Muscle layer of duodenum (tissue), 2 donors: ENCODE results near the gene EPHB2.
"Not testable (repeated sequence)": the region's sequence is repeated elsewhere in the genome, so short reads cannot be mapped to it uniquely, and the experiment has no call there.

Source experiments
- H3K27ac ChIP-seq: one replicate; pipeline ENCODE4 v1.7.0; 2013; ENCODE audit warnings: mild to moderate bottlenecking, low read length
- H3K27me3 ChIP-seq: one replicate; pipeline ENCODE4 v1.7.0; 2013; ENCODE audit warnings: low read depth, mild to moderate bottlenecking, control low read depth, low read length
- H3K36me3 ChIP-seq, 2 donors: one replicate each; pipeline ENCODE4 v1.7.0; 2013; ENCODE audit warnings: low read length in 2 of 2, control low read depth in 1 of 2, mild to moderate bottlenecking in 1 of 2; ENCODE audit not compliant: insufficient read depth in 2 of 2, control insufficient read depth in 1 of 2
- H3K4me1 ChIP-seq, 2 donors: one replicate each; pipeline ENCODE4 v1.7.0; 2013; ENCODE audit warnings: low read length in 2 of 2, mild to moderate bottlenecking in 2 of 2, control low read depth in 1 of 2, moderate library complexity in 1 of 2; ENCODE audit not compliant: insufficient read depth in 2 of 2, control insufficient read depth in 1 of 2
- H3K4me3 ChIP-seq, 2 donors: one replicate each; pipeline ENCODE4 v1.7.0; 2013; ENCODE audit warnings: low read length in 2 of 2, low read depth in 1 of 2, mild to moderate bottlenecking in 1 of 2
- H3K9me3 ChIP-seq, 2 donors: one replicate each; pipeline ENCODE4 v1.7.0; 2013; ENCODE audit warnings: low read length in 2 of 2, control low read depth in 1 of 2, mild to moderate bottlenecking in 1 of 2; ENCODE audit not compliant: control insufficient read depth in 1 of 2
- donor health status: healthy.

EPHB2 gene

GRCh38 chr1:22691031-22691753, 19.4 kb upstream of the EPHB2 start:
- Histone ChIP-seq H3K36me3 (no peaks in the 10 kb centered on the region), H3K9me3 (no peaks in the 10 kb centered on the region), H3K4me3 (no peak overlapping the region), H3K4me1 (no peaks in the 10 kb centered on the region), H3K27ac (no peak overlapping the region), H3K27me3 (no peaks in the 10 kb centered on the region)

- no peaks in the 10 kb centered on the region for H3K36me3 ChIP-seq
Measured at GRCh38 chr1:22694172-22694571, 16.5 kb upstream of the EPHB2 start.

GRCh38 chr1:22696610-22697009, 14.0 kb upstream of the EPHB2 start:
- no peaks in the 10 kb centered on the region for H3K9me3 ChIP-seq
- no peaks in the 10 kb centered on the region for H3K4me1 ChIP-seq
- no peaks in the 10 kb centered on the region for H3K27me3 ChIP-seq
- no peak overlapping the region for H3K4me3 ChIP-seq
- no peak overlapping the region for H3K27ac ChIP-seq
- H3K36me3 ChIP-seq, result no peaks in the 10 kb centered on the region

More at GRCh38 chr1:22694172-22694571, 16.5 kb upstream of the EPHB2 start:
- H3K27ac ChIP-seq, result no peak overlapping the region
- no peaks in the 10 kb centered on the region for H3K27me3 ChIP-seq
- no peaks in the 10 kb centered on the region for H3K4me1 ChIP-seq
- H3K9me3 ChIP-seq, result no peaks in the 10 kb centered on the region
- H3K4me3 ChIP-seq, result no peak overlapping the region

- no peaks in the 10 kb centered on the region for H3K4me1 ChIP-seq
- no peak overlapping the region for H3K4me3 ChIP-seq
- no peak overlapping the region for H3K27ac ChIP-seq
- H3K27me3 ChIP-seq, result no peaks in the 10 kb centered on the region
- H3K9me3 ChIP-seq, result no peaks in the 10 kb centered on the region
- no peaks in the 10 kb centered on the region for H3K36me3 ChIP-seq
Measured at GRCh38 chr1:22697980-22698379, 12.7 kb upstream of the EPHB2 start.

- Histone ChIP-seq H3K4me3 (no peak overlapping the region), H3K4me1 (no peaks in the 10 kb centered on the region), H3K36me3 (no peaks in the 10 kb centered on the region), H3K27me3 (no peaks in the 10 kb centered on the region), H3K27ac (no peak overlapping the region), H3K9me3 (no peaks in the 10 kb centered on the region)
Measured at GRCh38 chr1:22699681-22700520, 10.7 kb upstream of the EPHB2 start.

- H3K4me1 ChIP-seq, result no peaks in the 10 kb centered on the region
- no peak overlapping the region for H3K4me3 ChIP-seq
- no peaks in the 10 kb centered on the region for H3K9me3 ChIP-seq
- peak overlapping the region; percentile 3 for H3K27ac ChIP-seq
- H3K27me3 ChIP-seq, result no peaks in the 10 kb centered on the region
- H3K36me3 ChIP-seq, result no peaks in the 10 kb centered on the region
Measured at GRCh38 chr1:22702296-22703085, 8.1 kb upstream of the EPHB2 start.

- H3K4me1 ChIP-seq, result peaks cover 0 to 4% of the 10 kb centered on the region in 2 donors
- H3K27me3 ChIP-seq, result no peaks in the 10 kb centered on the region
- H3K27ac ChIP-seq, result no peak overlapping the region
- no peaks in the 10 kb centered on the region for H3K36me3 ChIP-seq
- H3K9me3 ChIP-seq, result no peaks in the 10 kb centered on the region
- H3K4me3 ChIP-seq, result no peak overlapping the region
Measured at GRCh38 chr1:22704440-22705067, 6.1 kb upstream of the EPHB2 start.

- no peaks in the 10 kb centered on the region for H3K27me3 ChIP-seq
Measured at GRCh38 chr1:22705586-22705985, 5.1 kb upstream of the EPHB2 start.

GRCh38 chr1:22706100-22706499, 4.5 kb upstream of the EPHB2 start:
- H3K9me3 ChIP-seq, H3K4me3 ChIP-seq, H3K27ac ChIP-seq, H3K27me3 ChIP-seq, H3K36me3 ChIP-seq: not testable (repeated sequence)
- peaks cover 0 to 11% of the 10 kb centered on the region in 2 donors for H3K4me1 ChIP-seq

More at GRCh38 chr1:22705586-22705985, 5.1 kb upstream of the EPHB2 start:
- Histone ChIP-seq H3K9me3 (no peaks in the 10 kb centered on the region), H3K36me3 (no peaks in the 10 kb centered on the region), H3K27ac (no peak overlapping the region), H3K4me3 (no peak overlapping the region), H3K4me1 (peaks cover 0 to 11% of the 10 kb centered on the region in 2 donors)

GRCh38 chr1:22708777-22709176, 1.9 kb upstream of the EPHB2 start:
- H3K4me1 ChIP-seq, result peaks cover 0 to 22% of the 10 kb centered on the region in 2 donors
- H3K4me3 ChIP-seq, result no peak overlapping the region
- H3K36me3 ChIP-seq, result no peaks in the 10 kb centered on the region
- H3K27me3 ChIP-seq, result peaks cover 7% of the 10 kb centered on the region
- H3K9me3 ChIP-seq, result no peaks in the 10 kb centered on the region
- no peak overlapping the region for H3K27ac ChIP-seq

GRCh38 chr1:22709227-22709626, 1.4 kb upstream of the EPHB2 start:
- no peak overlapping the region for H3K4me3 ChIP-seq
- H3K27me3 ChIP-seq, result peaks cover 7% of the 10 kb centered on the region
- no peak overlapping the region for H3K27ac ChIP-seq
- no peaks in the 10 kb centered on the region for H3K9me3 ChIP-seq
- no peaks in the 10 kb centered on the region for H3K36me3 ChIP-seq
- peaks cover 0 to 22% of the 10 kb centered on the region in 2 donors for H3K4me1 ChIP-seq
